Measurements from ENCODE around the gene ZNF557. TPM values are rescaled to one million over a fixed set of nuclear protein-coding genes. Genes with fewer than 3 reads are reported as not detected.

The ZNF557 gene
- polyA plus RNA-seq, 1 experiment = 3.1 TPM

- ChIA-PET CTCF (interaction anchor here (0.9 to 3.1 kb wide), 3 partner anchors 10 to 245 kb away, joined by 3 to 12 read pairs (median 4); no protein-coding TSS in a partner anchor), POLR2A (no interaction called here)
- H3K4me3 ChIP-seq (ENCODE audit: low read depth, low read length) = no peak overlapping the region
- H3K27me3 ChIP-seq (ENCODE audit: control insufficient read depth, insufficient read depth, low read length) = no peaks in the 10 kb centered on the region
- no peaks in the 10 kb centered on the region for H3K36me3 ChIP-seq (ENCODE audit: control insufficient read depth, insufficient read depth, low read length)
- no peak for TF ChIP-seq CTCF (IDR thresholded peaks at IDR 0.05; ENCODE audit: insufficient read depth, low read depth, low read length)
- DNase-seq (ENCODE audit: low read depth) = no peak
Measured at GRCh38 chr19:7109678-7110289, 40.3 kb downstream of the ZNF557 start.

- H3K27me3 ChIP-seq (ENCODE audit: control insufficient read depth, insufficient read depth, low read length) = no peaks in the 10 kb centered on the region
- H3K4me3 ChIP-seq (ENCODE audit: low read depth, low read length) = no peak overlapping the region
- TF ChIP-seq CTCF (IDR thresholded peaks at IDR 0.05; ENCODE audit: insufficient read depth, low read depth, low read length) = no peak
- ChIA-PET POLR2A (no interaction called here), CTCF (interaction anchor here (0.7 to 2.4 kb wide), 4 partner anchors 10 to 69 kb away, joined by 3 to 15 read pairs (median 3); no protein-coding TSS in a partner anchor)
- H3K36me3 ChIP-seq (ENCODE audit: control insufficient read depth, insufficient read depth, low read length) = 0 out of 2 replicates have a peak, but pooled peaks cover 3% of the 10 kb centered on the region
- no peak for DNase-seq (ENCODE audit: low read depth)
Measured at GRCh38 chr19:7112675-7113074, 43.2 kb downstream of the ZNF557 start.

GRCh38 chr19:7113233-7113632 is 43.7 kb downstream of the ZNF557 start:
- Histone ChIP-seq H3K4me3 (ENCODE audit: low read depth, low read length) (no peak overlapping the region), H3K27me3 (ENCODE audit: control insufficient read depth, insufficient read depth, low read length) (no peaks in the 10 kb centered on the region), H3K36me3 (ENCODE audit: control insufficient read depth, insufficient read depth, low read length) (0 out of 2 replicates have a peak, but pooled peaks cover 3% of the 10 kb centered on the region)
- POLR2A ChIA-PET = no interaction called here
- no peak for TF ChIP-seq CTCF (IDR thresholded peaks at IDR 0.05; ENCODE audit: insufficient read depth, low read depth, low read length)
- CTCF ChIA-PET = interaction anchor here (1.7 to 2.4 kb wide), 2 partner anchors 10 kb away, joined by 3 to 15 read pairs; no protein-coding TSS in a partner anchor
- no peak for DNase-seq (ENCODE audit: low read depth)

- H3K4me3 ChIP-seq (ENCODE audit: low read depth, low read length) = no peak overlapping the region
- ChIA-PET CTCF (interaction anchor here (0.6 to 1.9 kb wide), 3 partner anchors 16 to 226 kb away, joined by 3 to 4 read pairs (median 3); no protein-coding TSS in a partner anchor), POLR2A (no interaction called here)
- TF ChIP-seq CTCF (IDR thresholded peaks at IDR 0.05; ENCODE audit: insufficient read depth, low read depth, low read length) = no peak
- no peaks in the 10 kb centered on the region for H3K27me3 ChIP-seq (ENCODE audit: control insufficient read depth, insufficient read depth, low read length)
- H3K36me3 ChIP-seq (ENCODE audit: control insufficient read depth, insufficient read depth, low read length) = peaks cover 5% of the 10 kb centered on the region; the same call in 1 of the 2 replicates
- DNase-seq (ENCODE audit: low read depth) = no peak
Measured at GRCh38 chr19:7115721-7116120, 46.2 kb downstream of the ZNF557 start.

- ChIA-PET CTCF (no interaction called here), POLR2A (no interaction called here)
- Histone ChIP-seq H3K27me3 (ENCODE audit: control insufficient read depth, insufficient read depth, low read length) (no peaks in the 10 kb centered on the region), H3K36me3 (ENCODE audit: control insufficient read depth, insufficient read depth, low read length) (peaks cover 5% of the 10 kb centered on the region; the same call in 1 of the 2 replicates), H3K4me3 (ENCODE audit: low read depth, low read length) (no peak overlapping the region)
- TF ChIP-seq CTCF (IDR thresholded peaks at IDR 0.05; ENCODE audit: insufficient read depth, low read depth, low read length) = no peak
- no peak for DNase-seq (ENCODE audit: low read depth)
Measured at GRCh38 chr19:7117248-7117647, 47.7 kb downstream of the ZNF557 start.
